ENCODE results near the gene BRICD5. TPM values are rescaled to one million over a fixed set of nuclear protein-coding genes. Genes with fewer than 3 reads are reported as not detected.

Gene BRICD5
- total RNA-seq, 1 donor from 2014 or later = 10.1 TPM

DNA sequence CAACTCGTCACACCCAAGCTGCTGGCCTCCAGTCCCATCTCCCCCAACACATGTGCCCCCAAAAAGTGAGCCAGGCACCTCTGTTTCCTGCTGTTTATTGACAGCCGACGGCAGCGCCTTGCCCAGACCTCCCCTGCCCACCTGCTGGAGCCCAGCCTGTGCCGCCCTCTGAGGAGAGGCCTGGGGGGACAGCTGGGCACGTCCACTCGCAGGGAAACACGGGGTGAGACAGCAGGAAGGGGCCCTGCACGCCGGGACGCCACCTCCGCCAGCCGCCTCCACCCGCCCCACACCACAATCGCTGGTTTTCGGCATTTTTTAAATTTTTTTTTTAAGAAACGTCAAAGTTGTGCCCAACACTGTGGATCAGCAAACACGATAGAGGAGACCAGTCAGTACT, 33.6 kb downstream of the BRICD5 start:
- no peak overlapping the region for H3K4me3 ChIP-seq (ENCODE audit: low read depth, low read length)
- DNase-seq (ENCODE audit: low read depth) = no peak
- TF ChIP-seq, protein P1, sequence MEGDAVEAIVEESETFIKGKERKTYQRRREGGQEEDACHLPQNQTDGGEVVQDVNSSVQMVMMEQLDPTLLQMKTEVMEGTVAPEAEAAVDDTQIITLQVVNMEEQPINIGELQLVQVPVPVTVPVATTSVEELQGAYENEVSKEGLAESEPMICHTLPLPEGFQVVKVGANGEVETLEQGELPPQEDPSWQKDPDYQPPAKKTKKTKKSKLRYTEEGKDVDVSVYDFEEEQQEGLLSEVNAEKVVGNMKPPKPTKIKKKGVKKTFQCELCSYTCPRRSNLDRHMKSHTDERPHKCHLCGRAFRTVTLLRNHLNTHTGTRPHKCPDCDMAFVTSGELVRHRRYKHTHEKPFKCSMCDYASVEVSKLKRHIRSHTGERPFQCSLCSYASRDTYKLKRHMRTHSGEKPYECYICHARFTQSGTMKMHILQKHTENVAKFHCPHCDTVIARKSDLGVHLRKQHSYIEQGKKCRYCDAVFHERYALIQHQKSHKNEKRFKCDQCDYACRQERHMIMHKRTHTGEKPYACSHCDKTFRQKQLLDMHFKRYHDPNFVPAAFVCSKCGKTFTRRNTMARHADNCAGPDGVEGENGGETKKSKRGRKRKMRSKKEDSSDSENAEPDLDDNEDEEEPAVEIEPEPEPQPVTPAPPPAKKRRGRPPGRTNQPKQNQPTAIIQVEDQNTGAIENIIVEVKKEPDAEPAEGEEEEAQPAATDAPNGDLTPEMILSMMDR (conservative IDR thresholded peaks at IDR 0.05; ENCODE audit: low read depth, low read length) = no peak

DNA sequence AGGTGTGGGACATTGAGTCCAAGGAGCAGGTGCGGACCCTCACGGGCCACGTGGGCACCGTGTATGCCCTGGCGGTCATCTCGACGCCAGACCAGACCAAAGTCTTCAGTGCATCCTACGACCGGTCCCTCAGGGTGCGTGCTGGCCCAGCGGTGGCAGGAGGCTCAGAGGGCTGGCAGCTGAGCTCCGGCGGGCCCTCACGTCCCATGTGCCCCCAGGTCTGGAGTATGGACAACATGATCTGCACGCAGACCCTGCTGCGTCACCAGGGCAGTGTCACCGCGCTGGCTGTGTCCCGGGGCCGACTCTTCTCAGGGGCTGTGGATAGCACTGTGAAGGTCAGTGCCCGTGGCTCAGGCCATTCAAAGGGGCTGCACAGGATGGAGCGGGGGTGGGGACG, 34.6 kb downstream of the BRICD5 start:
- TF ChIP-seq, protein P1 (conservative IDR thresholded peaks at IDR 0.05; ENCODE audit: low read depth, low read length) = no peak
- no peak overlapping the region for H3K4me3 ChIP-seq (ENCODE audit: low read depth, low read length)
- no peak for DNase-seq (ENCODE audit: low read depth)

DNA sequence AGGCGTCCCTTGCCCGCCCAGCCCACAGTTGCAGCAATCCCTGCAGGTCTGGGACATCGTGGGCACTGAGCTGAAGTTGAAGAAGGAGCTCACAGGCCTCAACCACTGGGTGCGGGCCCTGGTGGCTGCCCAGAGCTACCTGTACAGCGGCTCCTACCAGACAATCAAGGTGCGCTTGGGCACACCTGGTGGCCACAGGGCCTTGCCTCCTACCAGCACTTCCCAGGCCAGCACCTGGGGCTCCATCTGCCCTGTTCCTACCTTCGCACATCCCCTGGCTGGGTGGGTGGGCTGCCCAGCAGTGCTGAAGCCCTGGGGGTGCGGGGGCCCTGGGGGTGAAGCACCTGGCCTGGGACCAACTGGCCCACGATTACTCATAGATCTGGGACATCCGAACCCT, 35.2 kb downstream of the BRICD5 start:
- no peak for DNase-seq (ENCODE audit: low read depth)
- TF ChIP-seq, protein P1 (conservative IDR thresholded peaks at IDR 0.05; ENCODE audit: low read depth, low read length) = no peak
- H3K4me3 ChIP-seq (ENCODE audit: low read depth, low read length) = no peak overlapping the region

DNA sequence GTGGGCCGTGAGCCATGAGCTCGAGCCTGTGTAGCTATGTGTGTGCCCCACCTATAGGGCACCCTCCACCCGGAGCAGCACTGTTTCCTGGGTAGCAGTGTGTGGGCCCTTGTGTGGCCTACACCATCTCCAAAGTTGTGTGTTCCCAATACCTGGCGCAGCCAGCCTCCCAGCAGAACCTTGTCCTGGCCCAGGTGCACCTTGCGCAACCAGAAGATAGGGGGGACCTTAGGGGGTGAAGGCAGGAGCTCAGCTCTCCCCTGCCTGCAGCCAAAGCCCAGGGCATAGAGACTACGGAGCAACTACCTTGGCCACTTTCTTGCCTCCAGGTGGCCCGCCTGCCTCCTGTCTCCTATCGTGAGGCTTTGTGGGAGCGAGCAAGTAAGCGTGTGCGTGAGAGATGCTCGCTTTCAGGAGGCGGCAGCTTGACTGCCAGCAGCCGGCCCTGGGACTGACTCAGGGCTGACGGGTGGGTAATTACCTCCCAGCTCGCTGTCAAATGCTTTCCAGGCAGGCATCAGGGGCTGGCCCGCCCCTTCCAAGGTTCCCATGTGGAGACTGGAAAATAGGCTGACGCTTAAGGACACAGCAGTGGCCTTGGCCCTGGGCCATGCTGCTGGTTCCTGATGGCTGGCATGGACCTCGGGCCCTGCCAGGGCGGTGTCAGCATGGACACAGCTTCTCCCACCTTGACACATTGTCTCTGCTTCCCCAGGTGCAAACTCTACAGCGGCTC, 36.1 kb downstream of the BRICD5 start:
- no peak overlapping the region for H3K4me3 ChIP-seq (ENCODE audit: low read depth, low read length)
- TF ChIP-seq, protein P1 (conservative IDR thresholded peaks at IDR 0.05; ENCODE audit: low read depth, low read length) = no peak
- DNase-seq (ENCODE audit: low read depth) = no peak

- no peak overlapping the region for H3K4me3 ChIP-seq (ENCODE audit: low read depth, low read length)
- TF ChIP-seq, protein P1 (conservative IDR thresholded peaks at IDR 0.05; ENCODE audit: low read depth, low read length) = no peak
- no peak for DNase-seq (ENCODE audit: low read depth)
These were observed 36.7 kb downstream of the BRICD5 start for GRCh38 chr16:2173916-2174315.

GRCh38 chr16:2173366-2173765, 37.3 kb downstream of the BRICD5 start:
- no peak overlapping the region for H3K4me3 ChIP-seq (ENCODE audit: low read depth, low read length)
- no peak for DNase-seq (ENCODE audit: low read depth)
- TF ChIP-seq, protein P1 (conservative IDR thresholded peaks at IDR 0.05; ENCODE audit: low read depth, low read length) = no peak

Data from epithelial cell of proximal tubule (primary cell).